ENCODE results near the gene PRPH. TPM values are rescaled to one million over a fixed set of nuclear protein-coding genes. Genes with fewer than 3 reads are reported as not detected.

Gene PRPH
- total and polyA plus RNA-seq, 10 of the 15 experiments (the other 5 are each of a cell fraction or from before 2014, with no cell fraction given): 0.09 to 0.45 (median 0.19) TPM; not detected in 3

DNA sequence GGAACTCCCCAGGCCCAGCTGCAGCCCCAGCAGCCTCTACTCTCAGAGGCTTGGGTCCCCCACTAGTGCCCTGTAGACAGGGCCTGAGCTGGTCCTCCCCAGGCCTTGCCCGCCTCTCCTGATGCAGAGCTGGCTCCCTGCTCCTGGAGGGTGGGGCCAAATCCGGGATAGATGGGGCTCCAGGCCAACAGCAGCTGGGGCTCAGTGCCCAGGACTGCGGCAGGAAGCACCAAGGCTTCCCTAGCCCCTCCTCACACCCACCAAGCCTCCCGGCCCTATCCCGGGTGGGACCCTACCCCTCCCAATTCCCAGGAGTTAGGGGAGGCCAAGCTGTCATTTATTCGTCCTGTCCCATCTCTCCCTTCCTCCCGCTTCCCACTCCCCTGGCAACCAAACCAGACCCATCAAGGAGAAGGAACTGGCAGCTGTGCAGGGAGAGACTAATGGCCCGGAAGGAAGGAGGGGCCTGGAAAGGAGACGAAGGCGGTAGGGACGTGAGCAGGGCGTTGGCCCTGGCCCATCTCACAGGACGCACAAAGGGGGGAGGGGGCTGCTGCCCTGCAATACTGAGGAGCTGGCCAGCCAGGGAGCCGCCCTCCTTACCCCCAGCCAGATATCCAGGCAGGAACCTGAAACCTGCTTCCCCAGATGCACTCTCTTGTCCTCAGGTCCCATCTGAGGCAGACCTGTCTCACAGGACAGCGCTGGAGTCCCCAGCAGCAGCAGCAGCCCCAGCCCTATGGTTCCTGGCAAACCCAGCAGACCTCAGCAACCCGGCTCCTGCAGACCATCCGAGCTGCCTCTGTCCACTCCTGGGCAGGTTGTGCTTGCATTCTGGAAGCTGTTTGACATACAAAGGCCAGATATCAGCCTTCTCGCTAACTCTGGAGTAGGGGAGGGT lies 1.6 kb upstream of the PRPH start (continued):
- TF ChIP-seq, protein P1, sequence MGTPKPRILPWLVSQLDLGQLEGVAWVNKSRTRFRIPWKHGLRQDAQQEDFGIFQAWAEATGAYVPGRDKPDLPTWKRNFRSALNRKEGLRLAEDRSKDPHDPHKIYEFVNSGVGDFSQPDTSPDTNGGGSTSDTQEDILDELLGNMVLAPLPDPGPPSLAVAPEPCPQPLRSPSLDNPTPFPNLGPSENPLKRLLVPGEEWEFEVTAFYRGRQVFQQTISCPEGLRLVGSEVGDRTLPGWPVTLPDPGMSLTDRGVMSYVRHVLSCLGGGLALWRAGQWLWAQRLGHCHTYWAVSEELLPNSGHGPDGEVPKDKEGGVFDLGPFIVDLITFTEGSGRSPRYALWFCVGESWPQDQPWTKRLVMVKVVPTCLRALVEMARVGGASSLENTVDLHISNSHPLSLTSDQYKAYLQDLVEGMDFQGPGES (IDR thresholded peaks at IDR 0.05): no peak
- TF ChIP-seq CBX3 (IDR thresholded peaks at IDR 0.05; ENCODE audit: borderline replicate concordance, low read depth): no peak

DNA sequence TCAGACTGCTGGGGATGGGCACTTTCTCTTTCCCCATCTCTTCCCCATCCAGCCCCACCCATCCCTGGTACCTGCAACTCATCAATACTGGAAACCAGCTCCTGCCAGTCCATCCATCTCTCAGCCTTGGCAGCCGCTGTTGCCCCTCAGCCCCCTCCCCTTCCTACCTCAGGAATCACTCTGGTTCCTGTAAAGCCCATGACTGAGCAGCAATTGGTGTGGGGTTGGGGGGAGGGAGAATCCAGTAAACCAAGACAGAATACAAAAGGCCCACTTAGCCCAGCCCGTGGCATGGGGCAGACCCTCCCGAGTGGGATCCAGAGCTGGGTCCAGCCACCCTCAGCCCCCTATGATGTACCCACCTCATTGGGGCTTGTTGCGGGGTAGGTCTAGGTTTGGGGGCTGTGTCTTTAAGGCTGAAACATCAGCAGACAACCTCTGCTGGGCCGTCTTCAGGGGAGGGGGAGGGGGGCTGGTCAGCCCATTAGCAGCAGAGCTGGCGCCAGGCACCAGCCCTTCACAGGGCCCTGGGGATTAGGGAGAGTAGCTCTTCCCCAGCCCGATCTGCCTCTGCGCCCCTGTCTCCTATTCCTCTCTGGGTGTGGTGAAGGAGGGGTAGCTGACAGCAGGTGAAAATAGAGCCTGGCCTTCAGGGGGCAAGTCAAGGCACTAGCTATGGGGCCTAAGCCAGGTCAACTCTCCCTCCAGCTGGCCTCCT lies 702 bp upstream of the PRPH start:
- DNase-seq (ENCODE audit: low read depth, low spot score) (no peak), ATAC-seq (no peak), FAIRE-seq (no peak)
- H3K79me2 ChIP-seq (ENCODE audit: control insufficient read depth, insufficient read depth, low read length): no peaks in the 10 kb centered on the region
- no peak overlapping the region for H2AFZ ChIP-seq (ENCODE audit: control insufficient read depth, low read depth, low read length)
- no TSS peak for BruUV-seq (replicated peaks)
- intact Hi-C loops (cut with micrococcal nuclease; ENCODE audit: unreplicated experiment): no loop called here
- H3K27me3 ChIP-seq (replicated peaks in 1 of 2; ENCODE audit: control insufficient read depth in 2 of 2, insufficient read depth in 2 of 2, low read length in 1 of 2): peaks cover 19 to 20% of the 10 kb centered on the region in 2 experiments
- WGBS (ENCODE audit: insufficient coverage, insufficient replicate concordance, low lambda C conversion rate, missing lambda C conversion rate): 49% methylated on average over 8 of the region's 8 CpGs
- H4K20me1 ChIP-seq (ENCODE audit: control insufficient read depth, insufficient read depth): no peaks in the 10 kb centered on the region
- no peak overlapping the region for H3K4me2 ChIP-seq (ENCODE audit: control insufficient read depth, insufficient read depth)
- ChIA-PET CTCF (interaction anchor here (1.2 to 16.2 kb wide), 7 partner anchors 10 to 68 kb away, joined by 3 to 231 read pairs (median 7); partner anchors contain the start of genes DNAJC22 and TROAP), SMC1A (ENCODE audit: uncharacterized antibody, unreplicated experiment) (no interaction called here), POLR2A (interaction anchor here (1.1 to 1.7 kb wide), 2 partner anchors 29 to 39 kb away, joined by 3 to 4 read pairs; partner anchors contain the start of gene TROAP), RAD21 (ENCODE audit: unreplicated experiment) (interaction anchor here (1.2 to 2.4 kb wide), 3 partner anchors 48 to 64 kb away, joined by 3 to 6 read pairs (median 4); partner anchors contain the start of gene DNAJC22)
- H3K9ac ChIP-seq (ENCODE audit: control insufficient read depth, insufficient read depth, low read length): no peak overlapping the region
- in situ Hi-C loops (cut with MboI): no loop called here
- no peak overlapping the region for H3K4me3 ChIP-seq
- peaks cover 8% of the 10 kb centered on the region for H3K4me1 ChIP-seq (ENCODE audit: control insufficient read depth, insufficient read depth, low read length)
- no peaks in the 10 kb centered on the region for H3K36me3 ChIP-seq (ENCODE audit: control insufficient read depth in 2 of 2, insufficient read depth in 2 of 2, low read length in 1 of 2)
- H3K27ac ChIP-seq (ENCODE audit: control insufficient read depth, insufficient read depth): no peak overlapping the region
- no peaks in the 10 kb centered on the region for H3K9me3 ChIP-seq (replicated peaks; ENCODE audit: control insufficient read depth, insufficient read depth, low read length)
- TF ChIP-seq, protein P2, sequence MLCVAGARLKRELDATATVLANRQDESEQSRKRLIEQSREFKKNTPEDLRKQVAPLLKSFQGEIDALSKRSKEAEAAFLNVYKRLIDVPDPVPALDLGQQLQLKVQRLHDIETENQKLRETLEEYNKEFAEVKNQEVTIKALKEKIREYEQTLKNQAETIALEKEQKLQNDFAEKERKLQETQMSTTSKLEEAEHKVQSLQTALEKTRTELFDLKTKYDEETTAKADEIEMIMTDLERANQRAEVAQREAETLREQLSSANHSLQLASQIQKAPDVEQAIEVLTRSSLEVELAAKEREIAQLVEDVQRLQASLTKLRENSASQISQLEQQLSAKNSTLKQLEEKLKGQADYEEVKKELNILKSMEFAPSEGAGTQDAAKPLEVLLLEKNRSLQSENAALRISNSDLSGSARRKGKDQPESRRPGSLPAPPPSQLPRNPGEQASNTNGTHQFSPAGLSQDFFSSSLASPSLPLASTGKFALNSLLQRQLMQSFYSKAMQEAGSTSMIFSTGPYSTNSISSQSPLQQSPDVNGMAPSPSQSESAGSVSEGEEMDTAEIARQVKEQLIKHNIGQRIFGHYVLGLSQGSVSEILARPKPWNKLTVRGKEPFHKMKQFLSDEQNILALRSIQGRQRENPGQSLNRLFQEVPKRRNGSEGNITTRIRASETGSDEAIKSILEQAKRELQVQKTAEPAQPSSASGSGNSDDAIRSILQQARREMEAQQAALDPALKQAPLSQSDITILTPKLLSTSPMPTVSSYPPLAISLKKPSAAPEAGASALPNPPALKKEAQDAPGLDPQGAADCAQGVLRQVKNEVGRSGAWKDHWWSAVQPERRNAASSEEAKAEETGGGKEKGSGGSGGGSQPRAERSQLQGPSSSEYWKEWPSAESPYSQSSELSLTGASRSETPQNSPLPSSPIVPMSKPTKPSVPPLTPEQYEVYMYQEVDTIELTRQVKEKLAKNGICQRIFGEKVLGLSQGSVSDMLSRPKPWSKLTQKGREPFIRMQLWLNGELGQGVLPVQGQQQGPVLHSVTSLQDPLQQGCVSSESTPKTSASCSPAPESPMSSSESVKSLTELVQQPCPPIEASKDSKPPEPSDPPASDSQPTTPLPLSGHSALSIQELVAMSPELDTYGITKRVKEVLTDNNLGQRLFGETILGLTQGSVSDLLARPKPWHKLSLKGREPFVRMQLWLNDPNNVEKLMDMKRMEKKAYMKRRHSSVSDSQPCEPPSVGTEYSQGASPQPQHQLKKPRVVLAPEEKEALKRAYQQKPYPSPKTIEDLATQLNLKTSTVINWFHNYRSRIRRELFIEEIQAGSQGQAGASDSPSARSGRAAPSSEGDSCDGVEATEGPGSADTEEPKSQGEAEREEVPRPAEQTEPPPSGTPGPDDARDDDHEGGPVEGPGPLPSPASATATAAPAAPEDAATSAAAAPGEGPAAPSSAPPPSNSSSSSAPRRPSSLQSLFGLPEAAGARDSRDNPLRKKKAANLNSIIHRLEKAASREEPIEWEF (IDR thresholded peaks at IDR 0.05; ENCODE audit: insufficient replicate concordance, low read depth, low read length): no peak
- no peak for TF ChIP-seq BACH1 (IDR thresholded peaks at IDR 0.05; ENCODE audit: borderline replicate concordance)
- TF ChIP-seq, protein P3, sequence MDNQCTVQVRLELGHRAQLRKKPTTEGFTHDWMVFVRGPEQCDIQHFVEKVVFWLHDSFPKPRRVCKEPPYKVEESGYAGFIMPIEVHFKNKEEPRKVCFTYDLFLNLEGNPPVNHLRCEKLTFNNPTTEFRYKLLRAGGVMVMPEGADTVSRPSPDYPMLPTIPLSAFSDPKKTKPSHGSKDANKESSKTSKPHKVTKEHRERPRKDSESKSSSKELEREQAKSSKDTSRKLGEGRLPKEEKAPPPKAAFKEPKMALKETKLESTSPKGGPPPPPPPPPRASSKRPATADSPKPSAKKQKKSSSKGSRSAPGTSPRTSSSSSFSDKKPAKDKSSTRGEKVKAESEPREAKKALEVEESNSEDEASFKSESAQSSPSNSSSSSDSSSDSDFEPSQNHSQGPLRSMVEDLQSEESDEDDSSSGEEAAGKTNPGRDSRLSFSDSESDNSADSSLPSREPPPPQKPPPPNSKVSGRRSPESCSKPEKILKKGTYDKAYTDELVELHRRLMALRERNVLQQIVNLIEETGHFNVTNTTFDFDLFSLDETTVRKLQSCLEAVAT (IDR thresholded peaks at IDR 0.05): no peak
- TF ChIP-seq POLR2A (IDR thresholded peaks at IDR 0.05; ENCODE audit: low read depth, low read length): no peak
- no peak for TF ChIP-seq ATF7 (IDR thresholded peaks at IDR 0.05; ENCODE audit: low read depth)
- TF ChIP-seq, protein P4, sequence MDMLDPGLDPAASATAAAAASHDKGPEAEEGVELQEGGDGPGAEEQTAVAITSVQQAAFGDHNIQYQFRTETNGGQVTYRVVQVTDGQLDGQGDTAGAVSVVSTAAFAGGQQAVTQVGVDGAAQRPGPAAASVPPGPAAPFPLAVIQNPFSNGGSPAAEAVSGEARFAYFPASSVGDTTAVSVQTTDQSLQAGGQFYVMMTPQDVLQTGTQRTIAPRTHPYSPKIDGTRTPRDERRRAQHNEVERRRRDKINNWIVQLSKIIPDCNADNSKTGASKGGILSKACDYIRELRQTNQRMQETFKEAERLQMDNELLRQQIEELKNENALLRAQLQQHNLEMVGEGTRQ (IDR thresholded peaks at IDR 0.05; ENCODE audit: borderline replicate concordance, low read depth, low read length): no peak
- TF ChIP-seq FOS (IDR thresholded peaks at IDR 0.05; ENCODE audit: borderline replicate concordance, extremely low read depth, insufficient read length): no peak
- TF ChIP-seq MTA2 (IDR thresholded peaks at IDR 0.05; ENCODE audit: low read depth): no peak
